Stimulated activated CD8-positive, alpha-beta memory T cell treated with anti-CD3 and anti-CD28 coated beads, Interleukin-7, amount 100 ng/mL, for 24 hours (primary cell): ENCODE data around the gene CCDC74A.
"Not testable (repeated sequence)": the region's sequence is repeated elsewhere in the genome, so short reads cannot be mapped to it uniquely, and the experiment has no call there.

Experiments used
- DNase-seq: peaks from one replicate; pipeline ENCODE4 v3.0.0-alpha.2; 2020; ENCODE audit warnings: low read depth

The CCDC74A gene

GRCh38 chr2:131503587-131503986 is 24.1 kb upstream of the CCDC74A start:
- DNase-seq, result not testable (repeated sequence)

GRCh38 chr2:131504082-131504750 is 23.5 kb upstream of the CCDC74A start:
- not testable (repeated sequence) for DNase-seq

- DNase-seq, result no peak
Measured at GRCh38 chr2:131509615-131510014, 18.1 kb upstream of the CCDC74A start.

GRCh38 chr2:131511291-131511968 is 16.3 kb upstream of the CCDC74A start:
- DNase-seq, result not testable (repeated sequence)

GRCh38 chr2:131511969-131512870 is 15.5 kb upstream of the CCDC74A start:
- not testable (repeated sequence) for DNase-seq

- not testable (repeated sequence) for DNase-seq
Measured at GRCh38 chr2:131514408-131515166, 13.1 kb upstream of the CCDC74A start.

GRCh38 chr2:131515235-131515634 is 12.5 kb upstream of the CCDC74A start:
- DNase-seq, result not testable (repeated sequence)

- no peak for DNase-seq
Measured at GRCh38 chr2:131516011-131516410, 11.7 kb upstream of the CCDC74A start.

- not testable (repeated sequence) for DNase-seq
Measured at GRCh38 chr2:131516621-131517020, 11.1 kb upstream of the CCDC74A start.

GRCh38 chr2:131517106-131517831 is 10.4 kb upstream of the CCDC74A start:
- no peak for DNase-seq

- DNase-seq, result not testable (repeated sequence)
Measured at GRCh38 chr2:131517856-131518255, 9.8 kb upstream of the CCDC74A start.

- DNase-seq, result not testable (repeated sequence)
Measured at GRCh38 chr2:131518531-131518930, 9.2 kb upstream of the CCDC74A start.

GRCh38 chr2:131519466-131519865 is 8.2 kb upstream of the CCDC74A start:
- DNase-seq, result no peak

GRCh38 chr2:131519871-131520470 is 7.7 kb upstream of the CCDC74A start:
- DNase-seq, result not testable (repeated sequence)

- DNase-seq, result no peak
Measured at GRCh38 chr2:131520526-131520925, 7.2 kb upstream of the CCDC74A start.

- DNase-seq, result not testable (repeated sequence)
Measured at GRCh38 chr2:131521524-131521923, 6.2 kb upstream of the CCDC74A start.

- no peak for DNase-seq
Measured at GRCh38 chr2:131521961-131522781, 5.5 kb upstream of the CCDC74A start.

GRCh38 chr2:131525256-131525655 is 2.4 kb upstream of the CCDC74A start:
- DNase-seq, result not testable (repeated sequence)

- DNase-seq, result not testable (repeated sequence)
Measured at GRCh38 chr2:131528981-131529863, 1.5 kb downstream of the CCDC74A start.
